ENCODE measurements around the gene NPFF. TPM values are rescaled to one million over a fixed set of nuclear protein-coding genes. Genes with fewer than 3 reads are reported as not detected.
A peak's percentile ranks its signal among the peaks of the same experiment; 100 is the strongest.

The NPFF gene
- total and polyA plus RNA-seq, 4 donors, result not detected

GRCh38 chr12:53462935-53463334, 44.3 kb downstream of the NPFF start:
- Histone ChIP-seq H3K36me3 (ENCODE audit: control insufficient read depth in 4 of 4, insufficient read depth in 3 of 4, low read depth in 1 of 4, low read length in 3 of 4) (peaks cover 32 to 100% (median 93%) of the 10 kb centered on the region in 4 donors), H3K9ac (ENCODE audit: low read depth in 1 of 2, low read length in 2 of 2) (no peak overlapping the region), H3K27me3 (ENCODE audit: control insufficient read depth in 4 of 4, insufficient read depth in 4 of 4, low read length in 3 of 4) (no peaks in the 10 kb centered on the region), H3K4me1 (ENCODE audit: control insufficient read depth in 4 of 4, insufficient read depth in 4 of 4, low read length in 3 of 4) (peaks cover 0 to 6% (median 6%) of the 10 kb centered on the region in 4 donors), H3K4me3 (ENCODE audit: low read depth in 1 of 3, low read length in 3 of 3) (no peak overlapping the region), H3K27ac (ENCODE audit: low read depth in 1 of 2, low read length in 2 of 2) (no peak overlapping the region), H3K9me3 (ENCODE audit: control insufficient read depth in 4 of 4, low read length in 3 of 4) (no peaks in the 10 kb centered on the region)
- TF ChIP-seq HNF4A (conservative IDR thresholded peaks at IDR 0.05) (peak in 1 of 2 donors; percentile 67), MAX (IDR thresholded peaks at IDR 0.05) (no peak), FOXA1 (IDR thresholded peaks at IDR 0.05) (no peak), GABPA (IDR thresholded peaks at IDR 0.05 in 1 of 2, conservative IDR thresholded peaks at IDR 0.05 in 1 of 2) (no peak), HNF4G (IDR thresholded peaks at IDR 0.05) (no peak), SP1 (IDR thresholded peaks at IDR 0.05) (peak; percentile 48), NR2F2 (IDR thresholded peaks at IDR 0.05) (no peak), RXRA (IDR thresholded peaks at IDR 0.05) (peak; percentile 30 to 95), CTCF (IDR thresholded peaks at IDR 0.05; ENCODE audit: low read depth, low read length, missing input control) (no peak)
- TF ChIP-seq, protein P1, sequence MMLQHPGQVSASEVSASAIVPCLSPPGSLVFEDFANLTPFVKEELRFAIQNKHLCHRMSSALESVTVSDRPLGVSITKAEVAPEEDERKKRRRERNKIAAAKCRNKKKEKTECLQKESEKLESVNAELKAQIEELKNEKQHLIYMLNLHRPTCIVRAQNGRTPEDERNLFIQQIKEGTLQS (IDR thresholded peaks at IDR 0.05), result no peak
- WGBS, result 40% methylated on average over 3 of the region's 3 CpGs
- no peak for DNase-seq (ENCODE audit: low spot score)

- TF ChIP-seq, protein P2, sequence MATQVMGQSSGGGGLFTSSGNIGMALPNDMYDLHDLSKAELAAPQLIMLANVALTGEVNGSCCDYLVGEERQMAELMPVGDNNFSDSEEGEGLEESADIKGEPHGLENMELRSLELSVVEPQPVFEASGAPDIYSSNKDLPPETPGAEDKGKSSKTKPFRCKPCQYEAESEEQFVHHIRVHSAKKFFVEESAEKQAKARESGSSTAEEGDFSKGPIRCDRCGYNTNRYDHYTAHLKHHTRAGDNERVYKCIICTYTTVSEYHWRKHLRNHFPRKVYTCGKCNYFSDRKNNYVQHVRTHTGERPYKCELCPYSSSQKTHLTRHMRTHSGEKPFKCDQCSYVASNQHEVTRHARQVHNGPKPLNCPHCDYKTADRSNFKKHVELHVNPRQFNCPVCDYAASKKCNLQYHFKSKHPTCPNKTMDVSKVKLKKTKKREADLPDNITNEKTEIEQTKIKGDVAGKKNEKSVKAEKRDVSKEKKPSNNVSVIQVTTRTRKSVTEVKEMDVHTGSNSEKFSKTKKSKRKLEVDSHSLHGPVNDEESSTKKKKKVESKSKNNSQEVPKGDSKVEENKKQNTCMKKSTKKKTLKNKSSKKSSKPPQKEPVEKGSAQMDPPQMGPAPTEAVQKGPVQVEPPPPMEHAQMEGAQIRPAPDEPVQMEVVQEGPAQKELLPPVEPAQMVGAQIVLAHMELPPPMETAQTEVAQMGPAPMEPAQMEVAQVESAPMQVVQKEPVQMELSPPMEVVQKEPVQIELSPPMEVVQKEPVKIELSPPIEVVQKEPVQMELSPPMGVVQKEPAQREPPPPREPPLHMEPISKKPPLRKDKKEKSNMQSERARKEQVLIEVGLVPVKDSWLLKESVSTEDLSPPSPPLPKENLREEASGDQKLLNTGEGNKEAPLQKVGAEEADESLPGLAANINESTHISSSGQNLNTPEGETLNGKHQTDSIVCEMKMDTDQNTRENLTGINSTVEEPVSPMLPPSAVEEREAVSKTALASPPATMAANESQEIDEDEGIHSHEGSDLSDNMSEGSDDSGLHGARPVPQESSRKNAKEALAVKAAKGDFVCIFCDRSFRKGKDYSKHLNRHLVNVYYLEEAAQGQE (IDR thresholded peaks at IDR 0.05), result no peak
- TF ChIP-seq TAF1 (conservative IDR thresholded peaks at IDR 0.05), result no peak
- TF ChIP-seq RAD21 (IDR thresholded peaks at IDR 0.05), result no peak
- no peak for TF ChIP-seq GABPA (IDR thresholded peaks at IDR 0.05 in 1 of 2, conservative IDR thresholded peaks at IDR 0.05 in 1 of 2)
- no peak for TF ChIP-seq YY1 (IDR thresholded peaks at IDR 0.05)
- TF ChIP-seq HNF4G (IDR thresholded peaks at IDR 0.05), result no peak
- no peak for TF ChIP-seq JUND (IDR thresholded peaks at IDR 0.05)
- TF ChIP-seq MAX (IDR thresholded peaks at IDR 0.05), result no peak
- no peak for TF ChIP-seq RXRA (IDR thresholded peaks at IDR 0.05)
- TF ChIP-seq, protein P1 (IDR thresholded peaks at IDR 0.05), result no peak
- no peak for TF ChIP-seq ZBTB33 (IDR thresholded peaks at IDR 0.05)
- TF ChIP-seq EGR1 (IDR thresholded peaks at IDR 0.05; ENCODE audit: low read depth in 2 of 2), result no peak
- TF ChIP-seq SP1 (IDR thresholded peaks at IDR 0.05), result no peak
- TF ChIP-seq NR2F2 (IDR thresholded peaks at IDR 0.05), result no peak
- no peak overlapping the region for H3K27ac ChIP-seq (ENCODE audit: low read depth in 1 of 2, low read length in 2 of 2)
- DNase-seq (ENCODE audit: low spot score), result no peak
- H3K9ac ChIP-seq (ENCODE audit: low read depth in 1 of 2, low read length in 2 of 2), result no peak overlapping the region
- peaks cover 0 to 6% (median 6%) of the 10 kb centered on the region in 4 donors for H3K4me1 ChIP-seq (ENCODE audit: control insufficient read depth in 4 of 4, insufficient read depth in 4 of 4, low read length in 3 of 4)
- H3K36me3 ChIP-seq (ENCODE audit: control insufficient read depth in 4 of 4, insufficient read depth in 3 of 4, low read depth in 1 of 4, low read length in 3 of 4), result peaks cover 35 to 99% (median 92%) of the 10 kb centered on the region in 4 donors
- H3K9me3 ChIP-seq (ENCODE audit: control insufficient read depth in 4 of 4, low read length in 3 of 4), result no peaks in the 10 kb centered on the region
- WGBS, result 86% methylated on average over 8 of the region's 8 CpGs
- no peaks in the 10 kb centered on the region for H3K27me3 ChIP-seq (ENCODE audit: control insufficient read depth in 4 of 4, insufficient read depth in 4 of 4, low read length in 3 of 4)
- H3K4me3 ChIP-seq (ENCODE audit: low read depth in 1 of 3, low read length in 3 of 3), result no peak overlapping the region
These were observed 45.7 kb downstream of the NPFF start for GRCh38 chr12:53461591-53461990.

All from liver (tissue), 9 donors.